Gastroesophageal sphincter (tissue), 4 donors: ENCODE measurements around the gene CCNYL1. TPM values are rescaled to one million over a fixed set of nuclear protein-coding genes. Genes with fewer than 3 reads are reported as not detected.
"Not testable (repeated sequence)": the region's sequence is repeated elsewhere in the genome, so short reads cannot be mapped to it uniquely, and the experiment has no call there.

Source experiments
- ATAC-seq: fragments of 150-250 bp; one replicate; pipeline ENCODE4 v1.9.1; 2016; ENCODE audit warnings: mild to moderate bottlenecking, moderate library complexity
- H3K27ac ChIP-seq, 4 donors: fragments of 200-600 bp; sonication (generic) in 3 of 4; 1 replicate in 3 of 4; 2 replicates in 1 of 4; pipeline ENCODE4 v1.5.1; 2016 to 2019
- H3K27me3 ChIP-seq: fragments of 200-600 bp; sonication (generic); one replicate; pipeline ENCODE4 v1.5.1; 2019
- H3K36me3 ChIP-seq, 2 donors: fragments of 200-600 bp; sonication (generic); one replicate each; pipeline ENCODE4 v1.5.1; 2019; ENCODE audit warnings: control low read depth in 1 of 2
- H3K4me1 ChIP-seq, 3 donors: fragments of 200-600 bp; sonication (generic); 1 replicate in 2 of 3; 2 replicates in 1 of 3; pipeline ENCODE4 v1.5.1; 2016 to 2019; ENCODE audit warnings: control low read depth in 2 of 3
- H3K4me3 ChIP-seq, 2 donors: fragments of 200-600 bp; sonication (generic); one replicate each; pipeline ENCODE4 v1.5.1; 2019; ENCODE audit warnings: mild to moderate bottlenecking in 1 of 2, moderate library complexity in 1 of 2
- H3K9me3 ChIP-seq, 3 donors: fragments of 200-600 bp; sonication (generic); one replicate each; pipeline ENCODE4 v1.5.1; 2017 to 2019; ENCODE audit warnings: control low read depth in 2 of 3
- EP300 ChIP-seq: sonication (generic); formaldehyde crosslinking; IDR thresholded peaks from one replicate; pipeline ENCODE4 v1.6.1; 2017; ENCODE audit warnings: antibody characterized with exemption, mild to moderate bottlenecking
- POLR2A ChIP-seq, 2 donors: fragments of 450-650 bp; IDR thresholded peaks; one replicate each; pipeline ENCODE4 v1.6.1; 2017; ENCODE audit warnings: antibody characterized with exemption in 2 of 2, mild to moderate bottlenecking in 2 of 2, moderate library complexity in 1 of 2
- POLR2AphosphoS5 ChIP-seq: sonication (generic); formaldehyde crosslinking; IDR thresholded peaks from one replicate; pipeline ENCODE4 v1.6.1; 2017; ENCODE audit warnings: antibody characterized with exemption
- WGBS, 2 donors: methylation state at CpG; one replicate each; pipeline ENCODE4 v1.1.5; 2018; ENCODE audit warnings: low coverage in 1 of 2; 5-methylcytosine and 5-hydroxymethylcytosine counted together
- total RNA-seq, 4 donors: library from RNA; depleted of rRNA; stranded (reverse); fragments of >200 nt; gene quantifications; one replicate each; pipeline ENCODE4 v1.1.0, GENCODE V29; 2016
- TF ChIP-seq, protein P1 (sequence below), 4 experiments: fragments of 200-600 bp in 2 of 4; fragments of 450-650 bp in 2 of 4; sonication (generic) in 1 of 4; IDR thresholded peaks; one replicate each; pipeline ENCODE4 v1.5.1; 2017 to 2019; ENCODE audit warnings: antibody characterized with exemption in 4 of 4, mild to moderate bottlenecking in 2 of 4, moderate library complexity in 2 of 4

Gene CCNYL1
- total RNA-seq, 4 donors from 2014 or later, result 11.0 to 20.9 (median 11.9) TPM

DNA sequence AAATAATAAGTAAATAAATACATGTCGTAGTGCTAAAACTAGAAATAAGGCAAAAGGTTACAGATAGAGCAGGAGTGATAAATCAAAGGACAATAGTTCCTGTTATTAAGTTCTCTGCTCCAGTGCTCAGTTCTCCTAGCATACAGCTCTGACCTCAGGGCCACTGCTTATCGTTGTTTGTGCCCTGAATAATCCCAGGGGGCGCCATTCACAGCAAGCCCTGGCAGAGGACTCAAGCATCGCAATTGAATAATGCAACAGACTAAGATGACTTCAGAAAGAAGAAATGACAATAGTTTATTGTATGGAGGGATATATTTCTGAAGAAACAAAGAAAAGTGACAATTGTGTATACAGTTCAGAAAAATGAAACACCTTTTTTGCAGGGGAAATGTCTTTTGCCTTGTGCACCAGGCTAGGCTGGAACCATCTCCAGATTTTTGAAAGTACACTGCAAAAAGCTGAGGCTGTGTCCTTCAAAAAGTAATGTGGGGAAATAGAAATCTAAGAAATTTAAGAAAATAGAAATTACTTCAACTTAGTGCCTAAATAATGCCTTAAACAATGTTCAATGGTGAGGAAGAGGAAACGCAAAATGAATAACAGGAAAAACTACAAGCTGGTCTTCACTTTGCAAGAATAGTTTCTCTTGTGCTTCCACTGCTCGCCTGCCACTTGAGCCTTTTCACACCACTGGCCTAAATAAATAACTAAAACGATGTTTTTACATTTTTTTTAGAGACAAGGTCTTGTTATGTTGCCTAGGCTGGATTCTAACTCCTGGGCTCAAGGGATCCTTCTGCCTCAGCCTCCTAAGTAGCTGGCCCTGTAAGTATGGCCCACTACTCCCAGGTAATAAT lies 19.0 kb upstream of the CCNYL1 start:
- Histone ChIP-seq H3K27me3 (no peaks in the 10 kb centered on the region), H3K27ac (no peak overlapping the region), H3K9me3 (no peaks in the 10 kb centered on the region), H3K4me1 (no peaks in the 10 kb centered on the region), H3K36me3 (no peaks in the 10 kb centered on the region), H3K4me3 (no peak overlapping the region)
- ATAC-seq, result no peak
- TF ChIP-seq POLR2A (IDR thresholded peaks at IDR 0.05) (no peak), POLR2AphosphoS5 (no peak), EP300 (no peak)
- TF ChIP-seq, protein P1, sequence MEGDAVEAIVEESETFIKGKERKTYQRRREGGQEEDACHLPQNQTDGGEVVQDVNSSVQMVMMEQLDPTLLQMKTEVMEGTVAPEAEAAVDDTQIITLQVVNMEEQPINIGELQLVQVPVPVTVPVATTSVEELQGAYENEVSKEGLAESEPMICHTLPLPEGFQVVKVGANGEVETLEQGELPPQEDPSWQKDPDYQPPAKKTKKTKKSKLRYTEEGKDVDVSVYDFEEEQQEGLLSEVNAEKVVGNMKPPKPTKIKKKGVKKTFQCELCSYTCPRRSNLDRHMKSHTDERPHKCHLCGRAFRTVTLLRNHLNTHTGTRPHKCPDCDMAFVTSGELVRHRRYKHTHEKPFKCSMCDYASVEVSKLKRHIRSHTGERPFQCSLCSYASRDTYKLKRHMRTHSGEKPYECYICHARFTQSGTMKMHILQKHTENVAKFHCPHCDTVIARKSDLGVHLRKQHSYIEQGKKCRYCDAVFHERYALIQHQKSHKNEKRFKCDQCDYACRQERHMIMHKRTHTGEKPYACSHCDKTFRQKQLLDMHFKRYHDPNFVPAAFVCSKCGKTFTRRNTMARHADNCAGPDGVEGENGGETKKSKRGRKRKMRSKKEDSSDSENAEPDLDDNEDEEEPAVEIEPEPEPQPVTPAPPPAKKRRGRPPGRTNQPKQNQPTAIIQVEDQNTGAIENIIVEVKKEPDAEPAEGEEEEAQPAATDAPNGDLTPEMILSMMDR (IDR thresholded peaks at IDR 0.05), result peak in 2 of 4 experiments; percentile 7 to 35
- WGBS, 2 donors, result 30 to 39% methylated on average over 5 to 6 of the region's 7 CpGs

DNA sequence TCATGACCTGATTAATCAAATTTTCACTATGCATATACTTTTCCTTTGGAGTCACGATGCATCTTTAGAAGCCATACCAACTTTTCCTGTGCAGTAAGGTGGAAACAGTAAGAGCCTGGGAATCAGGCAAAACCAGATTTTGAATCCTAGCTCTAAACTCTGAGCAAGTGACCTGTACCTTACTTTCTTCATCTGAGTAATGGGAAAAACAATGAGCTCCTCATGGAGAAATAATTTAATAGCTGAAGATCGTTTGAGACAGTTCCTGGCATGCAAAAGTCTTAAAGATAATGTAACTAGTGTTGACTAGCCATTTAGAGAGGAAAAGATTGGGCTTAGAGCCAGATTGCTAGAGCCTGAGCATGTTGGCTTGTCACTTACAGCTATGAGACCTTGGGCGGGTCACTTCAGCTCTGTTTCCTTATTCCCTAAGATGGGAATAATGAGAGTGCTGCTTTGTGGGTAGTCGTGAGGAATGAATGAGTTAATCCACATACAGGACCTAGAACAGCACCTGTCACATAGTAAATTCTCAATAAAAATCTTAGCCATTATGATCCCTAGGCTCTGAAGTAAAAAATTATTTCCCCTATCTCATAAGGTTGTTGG lies 17.7 kb upstream of the CCNYL1 start:
- Histone ChIP-seq H3K4me3 (no peak overlapping the region), H3K9me3 (no peaks in the 10 kb centered on the region), H3K27ac (no peak overlapping the region), H3K27me3 (no peaks in the 10 kb centered on the region), H3K36me3 (no peaks in the 10 kb centered on the region), H3K4me1 (no peaks in the 10 kb centered on the region)
- no peak for ATAC-seq
- TF ChIP-seq, protein P1 (IDR thresholded peaks at IDR 0.05), result no peak
- no peak for TF ChIP-seq POLR2A (IDR thresholded peaks at IDR 0.05)
- TF ChIP-seq EP300, result no peak
- no peak for TF ChIP-seq POLR2AphosphoS5
- whole genome bisulfite sequencing, 2 donors, result 64 to 73% methylated on average over 3 to 4 of the region's 4 CpGs

DNA sequence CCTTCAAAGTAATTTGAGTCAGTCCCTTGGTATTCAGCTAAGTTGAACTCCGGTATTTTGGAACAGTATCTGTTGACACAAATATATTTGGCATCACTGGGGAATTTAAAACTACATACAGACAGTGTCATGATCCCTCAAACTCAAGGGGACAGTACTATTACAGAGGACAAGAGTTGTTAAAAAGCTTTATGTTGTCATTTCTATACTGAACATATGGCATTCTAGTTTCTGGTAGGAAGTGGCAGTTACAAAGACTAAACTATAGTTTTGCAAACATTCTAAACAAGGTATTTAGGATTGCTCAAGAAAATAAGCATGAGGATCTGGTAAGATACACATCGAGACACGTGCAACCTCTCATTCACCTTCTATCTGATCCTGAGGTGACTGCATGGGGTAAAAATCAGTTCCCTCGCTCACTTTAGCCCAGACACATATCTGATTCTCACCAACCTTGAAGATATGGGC lies 16.6 kb upstream of the CCNYL1 start:
- no peaks in the 10 kb centered on the region for H3K9me3 ChIP-seq
- H3K4me1 ChIP-seq, result no peaks in the 10 kb centered on the region
- 63% methylated on average over 4 of the region's 4 CpGs for WGBS, 2 donors
- no peak for ATAC-seq
- no peak overlapping the region for H3K4me3 ChIP-seq
- TF ChIP-seq, protein P1 (IDR thresholded peaks at IDR 0.05), result no peak
- no peak for TF ChIP-seq POLR2A (IDR thresholded peaks at IDR 0.05)
- TF ChIP-seq EP300, result no peak
- TF ChIP-seq POLR2AphosphoS5, result no peak
- no peaks in the 10 kb centered on the region for H3K36me3 ChIP-seq
- no peaks in the 10 kb centered on the region for H3K27me3 ChIP-seq
- no peak overlapping the region for H3K27ac ChIP-seq

DNA sequence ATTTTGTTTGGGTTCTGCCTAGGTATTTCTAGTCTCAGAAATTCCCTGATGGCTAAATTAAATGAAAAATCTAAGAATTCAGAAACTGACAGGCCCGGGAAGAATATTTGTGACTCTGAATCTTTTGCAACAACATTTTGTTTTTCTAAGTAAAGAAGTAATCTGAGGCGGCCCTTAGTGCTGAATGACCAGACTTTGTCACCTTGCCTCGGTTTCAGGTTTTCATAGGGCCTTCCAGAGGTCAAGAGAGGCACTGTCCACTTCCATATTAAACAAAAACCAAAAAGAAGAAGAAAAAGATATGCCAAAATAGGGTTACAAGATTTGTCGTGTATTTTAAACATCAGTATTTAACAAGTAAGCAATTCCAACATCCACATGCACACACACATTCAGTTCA lies 16.1 kb upstream of the CCNYL1 start:
- H3K27me3 ChIP-seq, result no peaks in the 10 kb centered on the region
- no peaks in the 10 kb centered on the region for H3K9me3 ChIP-seq
- 67 to 73% methylated on average over 4 of the region's 4 CpGs for WGBS, 2 donors
- H3K4me3 ChIP-seq, result no peak overlapping the region
- no peaks in the 10 kb centered on the region for H3K36me3 ChIP-seq
- no peaks in the 10 kb centered on the region for H3K4me1 ChIP-seq
- no peak overlapping the region for H3K27ac ChIP-seq
- TF ChIP-seq, protein P1 (IDR thresholded peaks at IDR 0.05), result no peak
- TF ChIP-seq POLR2AphosphoS5 (no peak), POLR2A (IDR thresholded peaks at IDR 0.05) (no peak), EP300 (no peak)
- no peak for ATAC-seq

DNA sequence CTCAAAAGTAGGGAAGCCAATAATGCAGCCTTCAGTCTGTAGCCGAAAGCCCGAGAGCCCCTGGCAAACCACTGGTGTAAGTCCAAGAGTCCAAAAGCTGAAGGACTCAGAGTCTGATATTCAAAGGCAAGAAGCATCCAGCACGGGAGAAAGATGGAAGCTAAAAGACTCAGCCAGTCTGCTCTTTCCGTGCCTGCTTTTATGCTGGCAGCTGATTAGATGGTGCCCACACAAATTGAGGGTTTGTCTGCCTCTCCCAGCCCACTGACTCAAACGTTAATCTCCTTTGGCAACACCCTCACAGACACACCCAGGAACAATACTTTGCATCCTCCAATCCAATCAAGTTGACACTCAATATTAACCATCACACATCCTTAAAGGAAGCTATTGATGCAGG lies 14.5 kb upstream of the CCNYL1 start:
- H3K36me3 ChIP-seq, ATAC-seq, H3K27ac ChIP-seq, H3K4me3 ChIP-seq, H3K4me1 ChIP-seq, H3K27me3 ChIP-seq, H3K9me3 ChIP-seq: not testable (repeated sequence)
- WGBS, 2 donors, result 69 to 71% methylated on average over 3 of the region's 5 CpGs
